Stimulated activated memory B cell treated with anti-CD40 and anti-IgM and Interleukin-4, amounts not matched to agents 10 μg/mL and 1 μg/mL and 100 μg/mL, for 72 hours (primary cell): Measurements from ENCODE around the gene PALS1.
"Not testable (repeated sequence)": the region's sequence is repeated elsewhere in the genome, so short reads cannot be mapped to it uniquely, and the experiment has no call there.

Experiments
- ATAC-seq: fragments of 150-1000 bp; cut with Tn5 transposase; 2 replicates; pipeline ENCODE4 v1.10.0; 2021
- H3K27ac Mint-ChIP-seq: one replicate; pipeline ENCODE4 v1.8.0; 2022; ENCODE audit warnings: mild to moderate bottlenecking, mixed read lengths
- H3K27me3 Mint-ChIP-seq: one replicate; pipeline ENCODE4 v1.8.0; 2022; ENCODE audit warnings: mixed read lengths
- H3K36me3 Mint-ChIP-seq: one replicate; pipeline ENCODE4 v1.8.0; 2022; ENCODE audit warnings: mixed read lengths
- H3K4me1 Mint-ChIP-seq: one replicate; pipeline ENCODE4 v1.8.0; 2022; ENCODE audit warnings: mixed read lengths
- H3K4me3 Mint-ChIP-seq: one replicate; pipeline ENCODE4 v1.8.0; 2022; ENCODE audit warnings: mild to moderate bottlenecking, moderate library complexity, mixed read lengths
- H3K9me3 Mint-ChIP-seq: one replicate; pipeline ENCODE4 v1.8.0; 2022; ENCODE audit warnings: mixed read lengths

PALS1 gene

GRCh38 chr14:67270933-67271332 is 29.7 kb downstream of the PALS1 start:
- Mint-ChIP-seq H3K4me1 (peaks cover 29% of the 10 kb centered on the region), H3K27me3 (no peaks in the 10 kb centered on the region), H3K9me3 (no peaks in the 10 kb centered on the region), H3K4me3 (no peak overlapping the region), H3K36me3 (peaks cover 36% of the 10 kb centered on the region), H3K27ac (no peak overlapping the region)
- ATAC-seq, result no peak

GRCh38 chr14:67273281-67273680 is 32.0 kb downstream of the PALS1 start:
- H3K27me3 Mint-ChIP-seq, H3K27ac Mint-ChIP-seq: not testable (repeated sequence)

DNA sequence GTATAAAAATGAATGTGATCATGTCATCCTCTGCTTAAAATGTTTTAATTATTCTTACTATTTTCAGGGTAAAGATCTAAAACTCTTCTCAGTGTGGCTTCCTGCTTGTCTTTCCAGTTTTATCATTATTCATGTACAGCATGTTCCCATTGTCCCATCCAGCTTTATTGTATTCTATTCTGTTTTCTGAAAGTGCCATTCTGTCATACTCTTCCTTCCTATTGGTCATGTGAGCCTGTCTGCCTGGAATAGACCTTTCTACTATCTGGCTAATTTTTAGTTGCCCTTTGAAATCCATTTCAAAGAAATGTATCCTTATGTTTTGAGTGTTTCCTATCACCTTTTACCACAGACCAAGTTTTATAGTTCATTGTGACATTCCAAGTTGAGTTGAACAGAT is 34.9 kb downstream of the PALS1 start:
- ATAC-seq, result no peak
- H3K27ac Mint-ChIP-seq, result no peak overlapping the region
- H3K9me3 Mint-ChIP-seq, result no peaks in the 10 kb centered on the region
- peaks cover 21% of the 10 kb centered on the region for H3K4me1 Mint-ChIP-seq
- H3K27me3 Mint-ChIP-seq, result no peaks in the 10 kb centered on the region
- peaks cover 47% of the 10 kb centered on the region for H3K36me3 Mint-ChIP-seq
- no peak overlapping the region for H3K4me3 Mint-ChIP-seq

More at GRCh38 chr14:67273281-67273680, 32.0 kb downstream of the PALS1 start:
- not testable (repeated sequence) for ATAC-seq, H3K9me3 Mint-ChIP-seq, H3K4me3 Mint-ChIP-seq
- peaks cover 41% of the 10 kb centered on the region for H3K36me3 Mint-ChIP-seq
- H3K4me1 Mint-ChIP-seq, result peaks cover 27% of the 10 kb centered on the region

DNA sequence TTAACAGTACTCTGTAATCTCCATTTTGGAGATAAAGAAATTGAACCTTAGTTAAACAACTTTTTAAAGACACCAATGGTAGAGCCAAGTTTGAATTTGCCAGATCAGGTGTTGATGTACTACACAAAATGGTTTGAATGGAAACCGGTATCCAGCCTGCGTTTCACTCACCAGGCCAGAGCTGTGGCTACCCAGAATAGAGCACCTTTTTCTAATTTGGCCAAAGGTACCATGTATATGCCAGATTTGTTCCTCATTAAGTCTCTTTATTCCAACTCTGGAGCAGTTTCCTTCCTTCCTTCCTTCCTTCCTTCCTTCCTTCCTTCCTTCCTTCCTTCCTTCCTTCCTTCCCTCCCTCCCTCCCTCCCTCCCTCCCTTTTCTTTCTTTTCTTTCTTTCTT is 39.3 kb downstream of the PALS1 start:
- peaks cover 22% of the 10 kb centered on the region for H3K36me3 Mint-ChIP-seq
- no peak overlapping the region for H3K27ac Mint-ChIP-seq
- no peaks in the 10 kb centered on the region for H3K27me3 Mint-ChIP-seq
- no peak overlapping the region for H3K4me3 Mint-ChIP-seq
- peaks cover 15% of the 10 kb centered on the region for H3K4me1 Mint-ChIP-seq
- ATAC-seq, result no peak
- no peaks in the 10 kb centered on the region for H3K9me3 Mint-ChIP-seq

GRCh38 chr14:67285876-67286452 is 44.7 kb downstream of the PALS1 start:
- ATAC-seq, result no peak
- peaks cover 1% of the 10 kb centered on the region for H3K4me1 Mint-ChIP-seq
- no peaks in the 10 kb centered on the region for H3K27me3 Mint-ChIP-seq
- H3K36me3 Mint-ChIP-seq, result peaks cover under 1% of the 10 kb centered on the region
- no peak overlapping the region for H3K4me3 Mint-ChIP-seq
- H3K9me3 Mint-ChIP-seq, result no peaks in the 10 kb centered on the region
- no peak overlapping the region for H3K27ac Mint-ChIP-seq
